ENCODE data around the gene ARL10.

DNA sequence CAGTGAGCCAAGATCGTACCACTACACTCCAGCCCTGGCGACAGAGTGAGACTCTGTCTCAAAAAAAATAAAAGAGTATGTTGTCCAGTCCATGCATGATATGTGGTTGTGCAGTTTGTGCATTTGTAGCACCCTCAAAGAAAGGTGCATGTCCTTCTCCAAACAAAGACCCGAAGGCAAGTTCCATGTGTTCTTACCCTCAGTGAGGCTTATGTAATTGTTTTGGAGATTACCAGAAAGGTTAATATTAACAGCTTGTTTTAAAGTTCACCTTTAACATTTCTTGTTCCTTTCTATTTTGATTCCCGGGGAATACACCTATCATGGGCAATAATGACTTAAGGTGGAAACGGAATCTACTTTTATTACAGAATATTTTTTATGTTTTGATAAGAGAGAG, 26.0 kb upstream of the ARL10 start:
- TF ChIP-seq, protein P1, sequence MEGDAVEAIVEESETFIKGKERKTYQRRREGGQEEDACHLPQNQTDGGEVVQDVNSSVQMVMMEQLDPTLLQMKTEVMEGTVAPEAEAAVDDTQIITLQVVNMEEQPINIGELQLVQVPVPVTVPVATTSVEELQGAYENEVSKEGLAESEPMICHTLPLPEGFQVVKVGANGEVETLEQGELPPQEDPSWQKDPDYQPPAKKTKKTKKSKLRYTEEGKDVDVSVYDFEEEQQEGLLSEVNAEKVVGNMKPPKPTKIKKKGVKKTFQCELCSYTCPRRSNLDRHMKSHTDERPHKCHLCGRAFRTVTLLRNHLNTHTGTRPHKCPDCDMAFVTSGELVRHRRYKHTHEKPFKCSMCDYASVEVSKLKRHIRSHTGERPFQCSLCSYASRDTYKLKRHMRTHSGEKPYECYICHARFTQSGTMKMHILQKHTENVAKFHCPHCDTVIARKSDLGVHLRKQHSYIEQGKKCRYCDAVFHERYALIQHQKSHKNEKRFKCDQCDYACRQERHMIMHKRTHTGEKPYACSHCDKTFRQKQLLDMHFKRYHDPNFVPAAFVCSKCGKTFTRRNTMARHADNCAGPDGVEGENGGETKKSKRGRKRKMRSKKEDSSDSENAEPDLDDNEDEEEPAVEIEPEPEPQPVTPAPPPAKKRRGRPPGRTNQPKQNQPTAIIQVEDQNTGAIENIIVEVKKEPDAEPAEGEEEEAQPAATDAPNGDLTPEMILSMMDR (IDR thresholded peaks at IDR 0.05): no peak
- TF ChIP-seq POLR2A (IDR thresholded peaks at IDR 0.05): no peak
- no peak for TF ChIP-seq EP300 (IDR thresholded peaks at IDR 0.05; ENCODE audit: low read depth)
- no peak for TF ChIP-seq POLR2AphosphoS5 (IDR thresholded peaks at IDR 0.05)
